SW 1271 (cell line): Measurements from ENCODE around the gene CGB2.
"Not testable (repeated sequence)": the region's sequence is repeated elsewhere in the genome, so short reads cannot be mapped to it uniquely, and the experiment has no call there.

ENCODE experiments used
- DNase-seq, 2 experiments: peaks; one replicate each; lab custom pipeline; 2025; lab: John Stamatoyannopoulos, UW

CGB2 gene

DNA sequence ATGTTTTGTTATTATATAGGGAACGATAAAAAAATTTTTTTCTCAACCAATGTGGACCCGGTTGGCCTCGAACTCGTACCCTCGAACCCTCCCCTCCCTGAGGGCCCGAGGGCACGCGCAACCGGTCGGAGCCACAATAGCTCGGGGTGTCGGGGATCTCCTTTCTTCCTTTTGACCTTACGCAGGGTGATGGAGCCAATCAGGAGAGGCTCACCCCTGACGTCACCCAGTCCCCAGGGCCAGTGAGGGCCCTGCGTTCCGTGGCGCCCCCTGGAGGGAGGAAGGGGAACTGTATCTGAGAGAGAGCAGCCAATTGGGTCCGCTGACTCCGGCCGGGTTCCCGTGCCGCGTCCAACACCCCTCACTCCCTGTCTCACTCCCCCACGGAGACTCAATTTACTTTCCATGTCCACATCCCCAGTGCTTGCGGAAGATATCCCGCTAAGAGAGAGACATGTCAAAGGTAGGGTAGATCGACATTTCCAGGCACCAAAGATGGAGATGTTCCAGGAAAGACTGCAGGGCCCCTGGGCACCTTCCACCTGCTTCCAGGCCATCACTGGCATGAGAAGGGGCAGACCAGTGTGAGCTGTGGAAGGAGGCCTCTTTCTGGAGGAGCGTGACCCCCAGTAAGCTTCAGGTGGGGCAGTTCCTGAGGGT lies at the start of gene CGB2:
CGB2 (plus strand) TSS at position 249 of the 660 bp plus-strand sequence; CDS start at position 455, 206 bp downstream.
- not testable (repeated sequence) for DNase-seq

DNA sequence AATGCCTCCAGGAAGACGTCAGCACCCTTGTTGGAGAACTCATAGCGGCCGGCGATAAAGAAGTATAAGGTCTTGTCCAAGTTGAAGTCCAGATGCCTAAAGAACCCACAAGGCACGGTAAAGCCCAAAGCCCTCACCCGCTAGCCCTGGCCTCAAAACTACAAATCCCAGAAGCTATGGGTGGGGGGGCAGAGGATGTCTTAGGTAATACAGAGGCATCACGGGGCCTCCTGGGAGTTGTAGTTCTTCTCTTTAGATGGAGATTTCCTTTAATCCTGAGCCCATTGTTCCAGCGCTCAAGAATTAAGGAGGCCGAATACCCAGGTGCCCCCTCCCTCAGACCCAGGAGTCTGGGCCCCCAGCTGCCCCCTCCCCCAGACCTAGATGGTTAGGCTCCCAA lies 49.4 kb upstream of the CGB2 start:
- peak in 1 of 2 experiments; percentile 9 for DNase-seq

DNA sequence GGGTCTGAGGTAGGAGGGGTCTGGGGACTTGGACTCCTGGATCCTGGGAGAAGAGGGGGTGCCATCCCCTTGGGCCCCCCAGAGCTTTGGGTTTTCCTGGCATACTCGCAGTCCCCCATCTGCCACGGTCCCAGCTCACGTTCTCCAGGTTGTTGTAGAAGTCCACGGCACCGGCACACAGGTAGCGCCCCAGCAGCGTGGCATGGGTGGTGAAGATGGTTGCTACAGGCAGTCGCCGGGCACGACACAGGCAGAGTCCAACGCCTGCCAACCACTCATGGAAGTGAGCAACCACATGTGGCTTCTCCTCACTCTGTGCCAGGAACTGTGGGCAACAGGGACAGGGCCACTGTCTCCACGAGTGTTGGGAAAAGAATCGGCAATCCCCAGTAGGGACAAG lies 46.0 kb upstream of the CGB2 start:
- no peak for DNase-seq

DNA sequence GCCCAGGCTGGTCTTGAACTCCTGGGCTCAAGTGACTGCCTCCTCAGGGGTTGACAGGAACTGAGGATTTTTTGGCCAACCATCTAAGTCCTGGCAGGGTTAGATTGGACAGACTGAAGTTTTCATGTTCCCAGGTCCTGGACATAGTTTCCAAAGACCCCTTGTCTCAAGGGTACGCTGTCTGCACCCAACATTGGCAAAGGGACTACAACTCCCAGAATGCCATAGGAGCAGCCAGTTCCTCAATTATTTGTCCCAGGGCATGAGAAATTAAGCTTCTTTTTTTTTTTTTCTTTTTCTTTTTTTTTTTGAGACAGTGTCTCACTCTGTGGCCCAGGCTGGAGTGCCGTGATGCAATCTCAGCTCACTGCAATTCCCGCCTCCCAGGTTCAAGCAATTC lies 45.5 kb upstream of the CGB2 start:
- no peak for DNase-seq

DNA sequence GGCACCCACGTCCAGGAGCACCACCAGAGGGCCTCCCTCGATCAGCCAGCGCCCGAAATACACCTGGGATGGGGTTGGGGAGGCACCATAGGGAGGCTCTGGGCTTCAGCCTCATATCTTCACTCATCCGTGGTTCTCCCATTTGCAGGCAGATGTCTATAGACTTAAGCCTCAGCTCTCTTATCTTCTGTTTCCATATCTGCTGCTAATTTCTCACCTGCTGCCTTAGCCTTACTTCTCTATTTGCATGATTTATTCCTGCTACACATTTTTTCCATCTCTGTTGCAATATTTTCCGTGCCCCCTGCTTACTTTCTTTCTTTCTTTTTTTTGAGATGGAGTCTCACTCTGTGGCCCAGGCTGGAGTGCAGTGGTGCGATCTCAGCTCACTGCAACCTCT lies 44.4 kb upstream of the CGB2 start:
- no peak for DNase-seq

DNA sequence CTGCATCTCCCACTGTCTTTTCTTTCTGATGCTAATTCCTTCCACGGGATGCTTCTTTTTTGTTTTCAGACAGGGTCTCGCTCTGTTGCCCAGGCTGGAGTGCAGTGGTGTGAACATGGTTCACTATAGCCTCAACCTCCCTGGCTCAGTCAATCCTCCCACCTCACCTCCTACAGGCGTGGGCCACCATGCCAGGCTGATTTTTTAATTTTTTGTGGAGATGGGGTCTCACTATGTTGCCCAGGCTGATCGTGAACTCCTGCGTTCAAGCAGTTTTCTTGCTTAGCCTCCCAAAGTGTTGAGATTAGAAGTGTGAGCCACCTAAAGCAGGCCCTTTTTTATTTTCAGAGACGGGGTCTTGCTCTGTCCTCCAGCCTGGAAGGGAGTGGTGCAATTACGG lies 43.4 kb upstream of the CGB2 start:
- DNase-seq = no peak

DNA sequence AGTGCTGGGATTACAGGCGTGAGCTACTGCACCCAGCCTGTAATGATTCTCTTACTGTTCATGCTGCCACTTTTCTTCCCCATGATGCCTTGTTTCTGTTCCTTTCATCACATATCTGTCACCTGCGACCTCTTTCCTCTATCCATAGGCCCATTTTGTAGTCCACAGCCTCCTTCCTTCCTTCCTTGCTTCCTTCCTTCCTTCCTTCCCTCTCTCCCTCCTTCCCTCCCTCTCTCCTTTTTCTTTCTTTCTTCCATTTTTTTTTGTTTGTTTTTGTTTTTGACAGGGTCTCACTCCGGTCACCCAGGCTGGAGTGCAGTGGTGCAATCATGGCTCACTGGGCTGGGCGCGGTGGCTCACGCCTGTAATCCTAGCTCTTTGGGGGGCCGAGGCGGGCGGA lies 42.8 kb upstream of the CGB2 start:
- no peak for DNase-seq

DNA sequence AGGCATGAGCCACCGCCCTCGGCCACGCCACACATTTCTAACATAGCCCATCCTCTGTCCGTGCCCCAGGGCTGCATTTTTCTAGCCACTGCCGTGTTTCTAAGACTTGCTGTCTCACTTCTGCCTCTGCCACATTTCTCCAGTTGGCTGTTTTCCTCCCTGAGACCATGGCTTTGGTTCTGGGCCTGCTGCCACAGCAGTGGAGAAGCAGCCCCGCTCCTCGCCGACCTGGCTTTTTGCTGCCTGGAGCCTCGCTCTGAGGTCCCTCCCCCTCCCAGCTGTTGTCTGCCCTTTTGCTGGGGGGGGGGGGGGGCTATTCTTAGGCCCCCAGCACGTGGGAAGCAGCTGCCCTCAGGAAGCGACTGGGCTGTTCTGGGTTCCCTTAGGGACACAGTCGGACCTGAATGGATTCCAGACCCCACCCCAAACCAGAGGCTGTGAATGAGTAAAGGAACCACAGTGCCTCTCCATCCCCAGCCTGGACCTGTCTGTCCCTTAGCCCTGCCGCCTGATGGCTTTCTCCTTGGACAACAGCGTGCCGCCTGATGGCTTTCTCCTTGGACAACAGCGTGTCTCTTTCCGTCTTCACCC lies 41.9 kb upstream of the CGB2 start:
- no peak for DNase-seq

DNA sequence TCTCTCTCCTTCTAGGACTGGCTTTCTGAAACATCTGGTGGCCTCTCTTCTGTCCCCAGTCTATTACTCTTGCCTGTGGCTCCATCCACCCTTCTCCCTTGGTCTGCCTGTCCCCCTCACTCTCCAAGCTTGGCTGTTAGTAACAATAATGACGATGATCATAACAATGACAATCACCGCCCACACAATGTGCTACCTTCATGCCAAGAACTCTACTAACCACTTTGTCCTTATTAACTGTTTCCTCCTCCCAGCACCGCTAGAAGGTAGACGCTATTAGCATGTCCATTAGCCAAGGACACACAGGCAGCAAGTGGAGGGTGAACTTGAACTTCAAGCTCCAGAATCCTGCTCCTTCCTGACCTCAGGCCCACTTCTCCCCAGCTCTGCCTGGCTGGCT lies 41.3 kb upstream of the CGB2 start:
- no peak for DNase-seq

DNA sequence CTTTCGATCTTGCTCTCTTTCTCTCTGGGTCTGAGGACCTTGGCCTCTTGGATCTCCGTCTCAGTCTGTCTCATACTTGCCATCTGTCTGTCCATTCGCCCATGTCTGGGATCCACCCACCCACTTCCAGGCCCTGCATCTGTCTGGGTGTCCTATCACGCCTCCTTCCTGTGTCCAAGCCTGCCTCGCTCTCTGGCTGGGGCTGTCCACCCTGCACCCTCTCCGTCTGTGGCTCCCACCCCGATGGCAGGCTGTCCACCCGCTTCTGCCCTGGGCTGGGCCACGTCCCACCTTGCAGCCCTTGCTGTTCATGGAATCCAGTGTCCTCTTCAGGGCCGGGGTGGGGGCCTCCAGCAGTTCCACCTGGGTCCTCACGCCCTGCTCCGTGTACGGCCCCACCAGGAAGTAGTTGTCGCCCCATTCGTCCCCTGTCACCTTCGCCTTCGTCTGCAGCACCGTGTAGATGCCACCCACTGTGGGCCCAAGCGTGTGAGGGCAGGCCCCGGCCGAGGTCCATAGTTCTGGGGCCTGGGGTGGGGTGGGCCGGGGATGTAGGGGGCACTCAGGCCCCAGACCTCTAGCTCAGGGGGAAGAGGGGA lies 40.6 kb upstream of the CGB2 start:
- DNase-seq = no peak

DNA sequence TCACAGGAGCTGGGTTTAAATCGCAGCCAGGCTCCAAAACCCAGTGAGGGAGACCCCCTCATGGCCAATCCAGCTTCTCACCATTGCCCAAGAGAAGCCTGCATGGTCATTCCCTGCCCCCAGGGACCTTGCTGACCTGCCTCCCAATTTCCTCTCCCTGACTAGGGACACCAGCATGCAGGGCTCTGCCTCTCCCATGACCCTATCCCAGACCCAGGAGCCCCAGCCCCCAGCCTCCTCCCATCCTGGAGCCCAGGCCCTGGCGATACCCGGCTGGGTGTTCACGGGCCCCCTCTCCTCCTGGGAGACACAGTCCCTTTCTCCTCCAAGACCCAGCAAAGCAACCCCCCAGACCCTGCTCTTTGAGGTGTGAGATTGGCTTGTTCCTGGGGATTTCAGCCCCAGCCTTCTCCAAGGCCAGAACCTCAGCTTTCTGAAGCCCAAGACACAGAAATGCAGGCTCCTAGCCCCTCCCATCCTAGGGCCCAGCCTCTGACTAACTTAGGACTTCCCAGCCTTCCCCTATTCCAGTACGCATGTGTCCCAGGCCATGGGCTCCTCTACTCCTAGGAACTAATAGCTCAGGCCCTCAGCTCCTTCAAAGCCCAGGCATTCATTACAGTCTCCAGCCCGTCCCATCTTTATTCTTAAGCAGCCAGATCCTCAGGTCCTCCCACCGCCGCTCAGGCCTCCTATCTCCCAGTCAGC lies 39.7 kb upstream of the CGB2 start:
- peak in 1 of 2 experiments; percentile 61 for DNase-seq

DNA sequence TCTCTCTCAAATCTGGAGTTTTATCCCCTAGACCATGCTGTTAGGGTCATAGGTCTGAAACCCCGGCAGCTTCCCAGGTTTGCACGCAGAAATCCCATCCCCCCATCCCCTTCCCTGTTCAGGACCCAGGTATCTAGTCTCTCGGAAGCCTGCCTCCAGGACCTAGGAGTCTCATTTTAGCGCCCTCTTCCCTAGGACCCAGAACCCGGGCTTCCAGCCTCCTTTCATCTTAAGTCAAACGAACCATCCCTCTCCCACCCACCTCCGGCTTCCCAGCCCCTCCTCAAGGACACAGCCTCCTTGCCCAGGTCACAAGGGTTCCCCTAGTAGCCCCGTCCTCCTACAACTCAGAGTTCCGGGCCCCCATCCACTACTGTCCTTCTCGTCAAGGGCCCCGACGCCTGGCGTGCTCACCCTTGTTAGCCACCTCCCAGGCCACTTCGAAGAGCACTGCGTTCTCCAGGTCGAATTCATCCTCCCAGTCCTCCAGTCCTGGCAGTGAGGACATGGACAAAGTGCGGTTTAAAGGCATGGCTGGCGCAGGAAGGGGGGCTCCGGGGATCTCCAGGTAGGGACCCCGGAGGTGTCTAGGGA lies 39.0 kb upstream of the CGB2 start:
- DNase-seq = no peak

DNA sequence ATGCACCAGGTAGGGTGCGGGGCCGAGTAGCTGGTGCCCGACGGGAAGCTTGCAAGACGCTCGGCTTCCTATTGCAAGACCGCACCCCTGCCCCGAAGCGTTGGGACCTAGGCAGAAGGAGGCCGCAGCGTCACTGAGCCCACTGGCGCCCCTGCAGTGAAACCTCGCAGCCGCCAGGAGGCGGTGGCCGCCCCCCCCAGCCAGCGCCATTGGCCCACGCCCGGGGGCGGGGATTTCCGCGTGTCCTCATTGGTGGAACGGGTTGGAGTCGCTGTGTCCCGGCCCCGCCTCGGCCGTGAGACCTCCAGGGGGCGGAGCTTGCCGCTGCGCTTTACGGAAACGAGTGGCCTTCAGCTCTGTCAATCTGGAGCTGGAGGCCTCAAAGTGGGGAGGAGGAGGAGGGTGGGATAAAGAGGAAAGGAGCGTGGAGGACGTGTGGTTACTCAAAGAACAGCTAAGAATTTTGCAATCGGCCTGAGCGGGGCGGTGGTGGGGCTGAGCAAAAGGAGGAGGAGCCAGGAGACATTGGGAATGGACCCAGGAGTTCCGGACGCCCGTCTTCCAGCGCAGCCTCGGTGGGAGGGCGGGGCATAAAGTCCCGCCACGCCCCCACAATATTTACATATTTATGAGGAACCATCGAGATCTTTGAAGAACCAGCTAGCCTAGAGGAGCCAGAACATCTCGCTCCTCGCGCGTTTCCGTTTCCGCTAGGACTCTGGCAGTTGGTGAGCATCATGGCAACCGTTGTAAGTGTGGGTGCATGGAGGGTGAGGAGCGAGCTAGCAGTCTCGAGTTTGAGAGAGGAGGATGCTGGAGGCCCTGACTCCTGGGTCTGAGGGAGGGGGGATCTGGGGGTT lies 38.3 kb upstream of the CGB2 start, which contains the start of the genes GYS1 and RUVBL2:
GYS1 (minus strand) TSS at position 135 of the 860 bp plus-strand sequence. CDS start 197 bp downstream, outside the sequence.
RUVBL2 (plus strand) TSS at position 713 of the 860 bp plus-strand sequence; CDS start at position 738, 25 bp downstream.
- peak; percentile 94 to 98 for DNase-seq

DNA sequence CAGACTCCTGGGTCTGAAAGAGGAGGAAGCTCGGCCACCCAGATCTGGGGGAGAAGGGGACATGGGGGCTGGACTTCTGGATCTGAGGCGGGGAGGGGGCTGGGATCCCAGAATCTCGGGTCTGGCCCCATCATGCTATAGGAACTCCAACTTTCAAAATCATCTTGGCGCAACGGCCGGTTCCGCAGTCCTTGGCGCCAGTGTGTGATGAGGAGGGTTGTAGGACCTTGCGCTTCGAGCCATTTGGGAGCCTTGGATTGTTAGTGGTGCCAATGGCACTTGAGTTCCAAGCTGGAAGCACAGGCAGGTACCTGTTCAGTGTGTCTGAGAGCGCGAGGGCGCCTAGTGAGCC lies 37.7 kb upstream of the CGB2 start:
- no peak for DNase-seq

DNA sequence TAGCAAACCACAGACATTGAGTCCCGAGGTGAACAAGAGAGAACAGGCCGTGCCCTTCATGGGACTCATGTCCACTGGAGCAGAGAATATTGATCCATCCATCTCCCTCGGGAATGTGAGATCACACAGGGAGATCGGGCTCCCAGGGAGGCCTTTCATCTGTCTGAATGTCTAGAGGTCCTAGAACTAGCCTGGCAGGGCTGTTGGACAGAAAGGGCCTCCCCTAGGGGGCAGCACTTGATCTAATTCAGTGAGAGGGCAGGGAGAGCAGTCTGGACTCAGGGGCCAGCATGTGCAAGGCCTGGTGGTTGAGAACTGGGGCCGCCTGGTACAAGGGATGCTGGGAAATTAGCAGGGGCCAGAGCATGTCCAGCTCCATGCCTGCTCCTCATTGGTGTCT lies 33.7 kb upstream of the CGB2 start:
- DNase-seq = peak in 1 of 2 experiments; percentile 31

DNA sequence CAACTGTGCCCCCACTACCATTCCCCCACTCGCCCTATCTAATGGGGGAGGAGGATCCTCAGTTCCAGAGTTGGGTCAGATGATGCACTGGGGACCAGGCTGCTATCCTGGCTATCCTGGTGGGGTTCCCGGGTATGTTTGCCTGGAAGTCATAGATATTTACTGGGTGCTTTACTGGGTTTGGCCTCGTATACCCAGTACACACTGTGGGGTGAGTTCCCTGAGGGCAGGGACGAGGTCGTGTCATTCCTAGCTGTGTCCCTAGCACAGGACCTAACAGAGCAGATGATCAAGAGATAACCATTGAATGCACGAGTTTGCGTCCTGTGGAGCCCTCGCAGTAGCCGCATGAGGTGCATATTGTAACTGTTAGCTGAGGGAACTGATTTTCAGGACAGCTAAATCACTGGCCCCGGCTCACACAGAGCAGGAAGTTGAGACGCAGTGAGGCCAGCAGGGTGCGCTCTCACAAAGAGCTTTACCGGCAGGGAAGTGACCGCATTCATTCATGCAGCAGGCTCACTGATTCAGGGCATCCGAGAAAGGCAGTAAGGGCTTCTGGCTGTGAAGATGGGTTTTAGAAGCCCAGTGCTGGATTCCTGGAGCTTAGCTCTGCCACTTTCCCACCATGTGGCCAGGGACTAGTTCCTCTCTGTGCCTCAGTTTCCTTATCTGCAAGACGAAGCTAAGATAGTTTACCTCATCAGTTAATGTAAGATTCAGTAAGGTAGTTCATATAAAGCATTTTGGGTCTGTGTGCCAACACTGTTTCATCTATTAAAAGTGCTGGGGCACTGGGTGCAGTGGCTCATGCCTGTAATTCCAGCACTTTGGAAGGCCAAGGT lies 32.0 kb upstream of the CGB2 start:
- peak in 1 of 2 experiments; percentile 3 for DNase-seq

DNA sequence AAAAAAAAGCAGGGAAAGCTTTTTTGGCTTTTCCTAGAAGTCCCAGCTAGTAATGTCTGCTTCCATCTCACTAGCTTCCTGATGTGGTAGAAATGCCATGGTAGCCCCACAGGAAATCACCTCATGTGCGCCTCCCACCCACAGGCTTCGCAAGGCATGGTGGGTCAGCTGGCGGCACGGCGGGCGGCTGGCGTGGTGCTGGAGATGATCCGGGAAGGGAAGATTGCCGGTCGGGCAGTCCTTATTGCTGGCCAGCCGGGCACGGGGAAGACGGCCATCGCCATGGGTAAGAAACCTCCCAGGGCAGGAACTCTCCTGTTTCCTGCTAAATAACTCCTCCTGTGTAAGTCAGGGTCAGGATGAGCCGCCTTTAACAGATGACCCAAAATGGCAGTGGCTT lies 27.6 kb upstream of the CGB2 start:
- no peak for DNase-seq

DNA sequence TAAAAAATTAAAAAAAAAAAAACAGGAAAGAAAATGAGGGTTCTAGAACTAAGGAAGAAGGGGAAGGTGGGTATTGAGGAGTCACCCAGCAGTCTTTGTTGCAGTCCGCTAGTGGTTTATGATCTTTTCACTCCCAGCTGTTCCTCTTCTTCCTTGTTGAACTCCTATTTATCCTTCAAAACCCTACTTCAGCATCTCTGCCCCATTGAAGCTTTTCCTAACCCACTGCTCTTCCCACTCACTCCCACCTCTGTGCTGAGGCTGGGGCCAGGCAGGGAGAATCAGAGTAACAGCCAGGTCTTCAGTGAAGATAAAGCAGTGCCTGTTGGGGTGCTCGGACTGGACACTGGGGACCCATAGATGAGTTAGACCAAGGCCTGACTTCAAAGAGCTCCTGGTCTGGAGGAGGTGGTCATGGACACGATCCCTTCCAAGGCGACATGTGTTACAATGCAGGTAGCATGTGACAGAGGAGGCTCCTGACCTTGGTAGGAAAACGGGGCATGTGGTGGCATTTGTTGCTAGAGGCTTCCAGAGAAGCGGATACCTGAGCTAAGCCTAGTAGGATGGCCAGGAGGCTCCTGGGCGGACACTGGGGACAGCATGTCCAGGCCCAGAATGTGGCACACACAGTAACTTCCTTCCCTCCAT lies 26.6 kb upstream of the CGB2 start:
- no peak for DNase-seq

DNA sequence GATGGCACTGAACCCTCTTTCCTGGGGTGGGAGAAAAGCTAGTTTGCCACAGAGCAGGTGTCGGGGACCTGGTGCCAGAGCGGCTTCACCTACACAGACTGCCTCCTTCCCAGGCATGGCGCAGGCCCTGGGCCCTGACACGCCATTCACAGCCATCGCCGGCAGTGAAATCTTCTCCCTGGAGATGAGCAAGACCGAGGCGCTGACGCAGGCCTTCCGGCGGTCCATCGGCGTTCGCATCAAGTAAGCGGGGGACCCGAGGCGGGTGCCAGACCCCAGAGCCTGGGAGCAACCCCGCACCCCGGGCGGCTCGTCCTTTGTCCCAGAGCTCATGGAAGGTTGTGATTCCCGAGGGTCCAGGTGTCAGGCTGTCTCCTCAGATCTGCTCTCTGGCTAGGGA lies 24.8 kb upstream of the CGB2 start:
- no peak for DNase-seq

DNA sequence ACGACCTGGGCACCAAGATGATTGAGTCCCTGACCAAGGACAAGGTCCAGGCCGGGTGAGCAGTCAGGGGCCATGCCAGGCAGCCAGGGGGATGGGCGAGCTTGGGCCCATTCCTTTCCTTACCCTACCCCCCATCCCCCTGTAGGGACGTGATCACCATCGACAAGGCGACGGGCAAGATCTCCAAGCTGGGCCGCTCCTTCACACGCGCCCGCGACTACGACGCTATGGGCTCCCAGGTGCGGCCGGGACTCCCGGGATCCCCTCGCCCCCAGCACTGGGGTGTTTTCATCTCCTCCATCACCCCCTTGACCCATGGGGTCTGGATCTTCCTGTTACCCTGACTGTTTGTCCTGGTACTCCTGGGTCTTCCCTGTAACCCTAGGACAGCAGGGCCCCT lies 21.9 kb upstream of the CGB2 start:
- DNase-seq = no peak
